ENCODE results near the gene DUSP28.
A peak's percentile ranks its signal among the peaks of the same experiment; 100 is the strongest.
"Not testable (repeated sequence)": the region's sequence is repeated elsewhere in the genome, so short reads cannot be mapped to it uniquely, and the experiment has no call there.

The DUSP28 gene

GRCh38 chr2:240560480-240561324 lies 545 bp downstream of the DUSP28 start:
- peak; percentile 100 for DNase-seq (ENCODE audit: low spot score)

GRCh38 chr2:240561325-240561971 lies 1.3 kb downstream of the DUSP28 start:
- DNase-seq (ENCODE audit: low spot score), result peak; percentile 22

GRCh38 chr2:240563231-240563630 lies 3.1 kb downstream of the DUSP28 start:
- DNase-seq (ENCODE audit: low spot score), result not testable (repeated sequence)

- peak; percentile 55 for DNase-seq (ENCODE audit: low spot score)
Measured at GRCh38 chr2:240563951-240564560, 3.9 kb downstream of the DUSP28 start.

- DNase-seq (ENCODE audit: low spot score), result no peak
Measured at GRCh38 chr2:240564561-240565332, 4.6 kb downstream of the DUSP28 start.

GRCh38 chr2:240565333-240566202 lies 5.4 kb downstream of the DUSP28 start:
- peak; percentile 70 for DNase-seq (ENCODE audit: low spot score)

GRCh38 chr2:240566203-240567136 lies 6.3 kb downstream of the DUSP28 start:
- DNase-seq (ENCODE audit: low spot score), result peak; percentile 88

GRCh38 chr2:240567137-240567871 lies 7.1 kb downstream of the DUSP28 start:
- peak; percentile 60 for DNase-seq (ENCODE audit: low spot score)

- DNase-seq (ENCODE audit: low spot score), result no peak
Measured at GRCh38 chr2:240567872-240568677, 7.9 kb downstream of the DUSP28 start, which contains the start of gene RNPEPL1. Gene RNPEPL1 (plus strand): TSS chr2:240568484. CDS start chr2:240568587, 103 bp downstream.

- no peak for DNase-seq (ENCODE audit: low spot score)
Measured at GRCh38 chr2:240568678-240569522, 8.7 kb downstream of the DUSP28 start.

GRCh38 chr2:240569523-240569997 lies 9.4 kb downstream of the DUSP28 start:
- DNase-seq (ENCODE audit: low spot score), result no peak

- DNase-seq (ENCODE audit: low spot score), result no peak
Measured at GRCh38 chr2:240569998-240570530, 9.9 kb downstream of the DUSP28 start.

GRCh38 chr2:240570531-240571313 lies 10.6 kb downstream of the DUSP28 start:
- no peak for DNase-seq (ENCODE audit: low spot score)

- no peak for DNase-seq (ENCODE audit: low spot score)
Measured at GRCh38 chr2:240571314-240571973, 11.3 kb downstream of the DUSP28 start.

All from left forelimb (tissue), 1 donor.